ENCODE measurements around the gene FBXL14.

GRCh38 chr12:1542599-1542998, 51.8 kb downstream of the FBXL14 start:
- TF ChIP-seq EZH2 (IDR thresholded peaks at IDR 0.05; ENCODE audit: insufficient read depth, poor library complexity, severe bottlenecking) = no peak
- no peak for TF ChIP-seq EZH2phosphoT487 (IDR thresholded peaks at IDR 0.05; ENCODE audit: insufficient read depth, low read depth)

Data from GM23248 (cell line).